SK-N-MC (cell line): ENCODE measurements around the gene RUFY3.
"Not testable (repeated sequence)": the region's sequence is repeated elsewhere in the genome, so short reads cannot be mapped to it uniquely, and the experiment has no call there.

ENCODE experiments used
- DNase-seq: peaks from one replicate; pipeline ENCODE4 v3.0.0-alpha.2; 2011; ENCODE audit warnings: low read depth, low spot score
- H3K27ac ChIP-seq: fragments of 200-600 bp; sonication (generic); 2 replicates; pipeline ENCODE4 v1.5.1; 2016; ENCODE audit warnings: mixed run types
- H3K36me3 ChIP-seq: fragments of 200-600 bp; sonication (generic); 2 replicates; pipeline ENCODE4 v1.6.1; 2017; ENCODE audit warnings: antibody characterized with exemption, low read length, mixed read lengths; ENCODE audit not compliant: insufficient read depth
- H3K4me3 ChIP-seq: fragments of 200-600 bp; sonication (generic); 2 replicates; pipeline ENCODE4 v1.5.1; 2016
- H3K9ac ChIP-seq: fragments of 200-600 bp; sonication (generic); 2 replicates; pipeline ENCODE4 v1.8.0; 2017; ENCODE audit warnings: mixed run types, mixed read lengths; ENCODE audit not compliant: insufficient read length
- H3K9me3 ChIP-seq: fragments of 200-600 bp; sonication (generic); 2 replicates; pipeline ENCODE4 v1.6.1; 2017; ENCODE audit warnings: low read depth, mild to moderate bottlenecking, antibody characterized with exemption, low read length, moderate library complexity, mixed read lengths
- EZH2 ChIP-seq: fragments of 200-600 bp; sonication (generic); IDR thresholded peaks from one replicate; pipeline ENCODE4 v1.6.1; 2017; ENCODE audit warnings: antibody characterized with exemption
- FOXP2 ChIP-seq: optimal IDR thresholded peaks from 2 replicates; pipeline ENCODE3; 2011; ENCODE audit warnings: mild to moderate bottlenecking, moderate library complexity; ENCODE audit not compliant: insufficient read depth; ENCODE audit errors: extremely low read length, control extremely low read depth
- POLR2AphosphoS5 ChIP-seq: IDR thresholded peaks from 2 replicates; pipeline ENCODE4 v1.6.1; 2012; ENCODE audit warnings: mild to moderate bottlenecking, low read depth, low read length, borderline replicate concordance

Gene RUFY3

GRCh38 chr4:70721747-70722146 lies at the start of gene RUFY3:
RUFY3 (plus strand) TSS chr4:70721964; CDS start chr4:70722574, 610 bp downstream.
- TF ChIP-seq EZH2 (no peak), POLR2AphosphoS5 (no peak), FOXP2 (no peak)
- DNase-seq = no peak
- H3K9ac ChIP-seq = no peak within 1 kb of the TSS
- H3K4me3 ChIP-seq = no peak within 1 kb of the TSS
- H3K9me3 ChIP-seq = no peaks in the 10 kb centered on the region
- H3K36me3 ChIP-seq = no peaks in the 10 kb centered on the region
- no peak within 1 kb of the TSS for H3K27ac ChIP-seq

- Histone ChIP-seq H3K9me3 (no peaks in the 10 kb centered on the region), H3K4me3 (no peak overlapping the region), H3K9ac (no peak overlapping the region), H3K27ac (no peak overlapping the region), H3K36me3 (no peaks in the 10 kb centered on the region)
- no peak for DNase-seq
- TF ChIP-seq POLR2AphosphoS5 (no peak), FOXP2 (no peak), EZH2 (no peak)
Observed at GRCh38 chr4:70674191-70674590, 47.6 kb upstream of the RUFY3 start.

GRCh38 chr4:70674731-70675130 lies 47.0 kb upstream of the RUFY3 start:
- no peak for DNase-seq
- H3K9ac ChIP-seq = no peak overlapping the region
- TF ChIP-seq POLR2AphosphoS5 = no peak
- no peak for TF ChIP-seq EZH2
- TF ChIP-seq FOXP2 = no peak
- H3K36me3 ChIP-seq = no peaks in the 10 kb centered on the region
- H3K9me3 ChIP-seq = no peaks in the 10 kb centered on the region
- no peak overlapping the region for H3K4me3 ChIP-seq
- H3K27ac ChIP-seq = no peak overlapping the region

- Histone ChIP-seq H3K9me3 (no peaks in the 10 kb centered on the region), H3K36me3 (no peaks in the 10 kb centered on the region), H3K27ac (no peak overlapping the region), H3K9ac (no peak overlapping the region), H3K4me3 (no peak overlapping the region)
- DNase-seq = no peak
- TF ChIP-seq EZH2 (no peak), POLR2AphosphoS5 (no peak), FOXP2 (no peak)
Observed at GRCh38 chr4:70676554-70677090, 45.1 kb upstream of the RUFY3 start.

GRCh38 chr4:70678383-70678999 lies 43.3 kb upstream of the RUFY3 start:
- Histone ChIP-seq H3K9ac (peak overlapping the region; percentile 38), H3K9me3 (no peaks in the 10 kb centered on the region), H3K27ac (peak overlapping the region; percentile 76), H3K4me3 (peak overlapping the region; percentile 2; the same call in 1 of the 2 replicates), H3K36me3 (no peaks in the 10 kb centered on the region)
- DNase-seq = peak; percentile 20
- TF ChIP-seq FOXP2 (no peak), POLR2AphosphoS5 (no peak), EZH2 (no peak)

- H3K27ac ChIP-seq = no peak overlapping the region
- TF ChIP-seq POLR2AphosphoS5 (no peak), EZH2 (no peak), FOXP2 (no peak)
Observed at GRCh38 chr4:70680934-70681333, 40.8 kb upstream of the RUFY3 start.

GRCh38 chr4:70681704-70682103 lies 40.1 kb upstream of the RUFY3 start:
- Histone ChIP-seq H3K9me3 (no peaks in the 10 kb centered on the region), H3K36me3 (no peaks in the 10 kb centered on the region), H3K27ac (no peak overlapping the region), H3K4me3 (no peak overlapping the region), H3K9ac (no peak overlapping the region)
- no peak for DNase-seq
- TF ChIP-seq POLR2AphosphoS5 (no peak), FOXP2 (no peak)

More at GRCh38 chr4:70680934-70681333, 40.8 kb upstream of the RUFY3 start:
- Histone ChIP-seq H3K9me3 (no peaks in the 10 kb centered on the region), H3K36me3 (no peaks in the 10 kb centered on the region), H3K4me3 (no peak overlapping the region), H3K9ac (no peak overlapping the region)
- no peak for DNase-seq

GRCh38 chr4:70682142-70682541 lies 39.6 kb upstream of the RUFY3 start:
- not testable (repeated sequence) for DNase-seq, H3K27ac ChIP-seq, H3K9me3 ChIP-seq, H3K36me3 ChIP-seq, H3K4me3 ChIP-seq, H3K9ac ChIP-seq

GRCh38 chr4:70687392-70687791 lies 34.4 kb upstream of the RUFY3 start:
- no peaks in the 10 kb centered on the region for H3K9me3 ChIP-seq
- DNase-seq = no peak
- peak overlapping the region; percentile 93 for H3K4me3 ChIP-seq
- no peak for TF ChIP-seq POLR2AphosphoS5
- TF ChIP-seq EZH2 = no peak
- no peak for TF ChIP-seq FOXP2
- peaks cover 21% of the 10 kb centered on the region for H3K36me3 ChIP-seq
- peak overlapping the region; percentile 87 for H3K27ac ChIP-seq
- peak overlapping the region; percentile 85 for H3K9ac ChIP-seq
